GM12878 (cell line): ENCODE results near the gene ARIH2.

Experiments
- ATF3 ChIP-seq: IDR thresholded peaks from 2 replicates; pipeline ENCODE4 v1.6.1; 2011; ENCODE audit warnings: low read depth, mild to moderate bottlenecking, low read length, moderate library complexity, borderline replicate concordance; ENCODE audit errors: extremely low read depth
- EGR1 ChIP-seq, 2 experiments: IDR thresholded peaks; 1 replicate in 1 of 2; 2 replicates in 1 of 2; pipeline ENCODE4 v1.6.1; 2011 to 2012; ENCODE audit warnings: low read depth in 2 of 2, low read length in 2 of 2, borderline replicate concordance in 1 of 2, mild to moderate bottlenecking in 1 of 2, moderate library complexity in 1 of 2
- EP300 ChIP-seq, 2 experiments: fragments of 150-350 bp in 1 of 2; IDR thresholded peaks; 2 replicates each; pipeline ENCODE4 v1.6.1; 2011 to 2012; ENCODE audit warnings: low read depth in 2 of 2, low read length in 2 of 2, borderline replicate concordance in 1 of 2, improper control_type of control experiment in 1 of 2, inconsistent platforms in 1 of 2; ENCODE audit not compliant: control insufficient read depth in 1 of 2
- FOS ChIP-seq: IDR thresholded peaks from 3 replicates; pipeline ENCODE4 v1.6.1; 2011; ENCODE audit warnings: borderline replicate concordance; ENCODE audit not compliant: insufficient read length; ENCODE audit errors: extremely low read depth
- JUND ChIP-seq: IDR thresholded peaks from 2 replicates; pipeline ENCODE4 v1.6.1; 2012; ENCODE audit warnings: low read depth, mild to moderate bottlenecking, low read length, improper control_type of control experiment, moderate library complexity
- PAX8 ChIP-seq: fragments of 450-650 bp; IDR thresholded peaks from 2 replicates; pipeline ENCODE4 v1.6.1; 2017; ENCODE audit warnings: mild to moderate bottlenecking, moderate library complexity
- POLR2A ChIP-seq: IDR thresholded peaks from 2 replicates; pipeline ENCODE4 v1.6.1; 2011; ENCODE audit warnings: low read depth, mild to moderate bottlenecking, low read length
- RAD21 ChIP-seq: IDR thresholded peaks from 2 replicates; pipeline ENCODE4 v1.6.1; 2011; ENCODE audit warnings: mild to moderate bottlenecking, low read depth, low read length, moderate library complexity; ENCODE audit not compliant: insufficient read depth
- SREBF2 ChIP-seq: IDR thresholded peaks from 2 replicates; pipeline ENCODE4 v1.6.1; 2012; ENCODE audit warnings: mild to moderate bottlenecking, low read length
- TARDBP ChIP-seq: IDR thresholded peaks from 2 replicates; pipeline ENCODE4 v1.6.1; 2016; ENCODE audit warnings: borderline replicate concordance
- ZBTB4 ChIP-seq: fragments of 450-650 bp; formaldehyde crosslinking; IDR thresholded peaks from 2 replicates; pipeline ENCODE4 v1.4.0; 2022; ENCODE audit warnings: mild to moderate bottlenecking, moderate library complexity
- ZSCAN29 ChIP-seq: fragments of 450-650 bp; IDR thresholded peaks from 2 replicates; pipeline ENCODE4 v1.6.1; 2017; ENCODE audit warnings: mild to moderate bottlenecking, moderate library complexity
- TF ChIP-seq, protein P1 (sequence below), 3 experiments: IDR thresholded peaks in 2 of 3; conservative IDR thresholded peaks in 1 of 3; 2 replicates each; pipeline ENCODE4 v1.5.1; 2011; ENCODE audit warnings: low read depth in 3 of 3, low read length in 3 of 3, mild to moderate bottlenecking in 3 of 3, control low read depth in 2 of 3, moderate library complexity in 2 of 3, inconsistent platforms in 1 of 3, mixed read lengths in 1 of 3; ENCODE audit not compliant: control insufficient read depth in 2 of 3, insufficient read depth in 1 of 3; ENCODE audit errors: extremely low read depth in 1 of 3
- TF ChIP-seq, protein P2 (sequence below): IDR thresholded peaks from 2 replicates; pipeline ENCODE4 v1.6.1; 2011; ENCODE audit warnings: low read depth, low read length, improper control_type of control experiment, borderline replicate concordance

DNA sequence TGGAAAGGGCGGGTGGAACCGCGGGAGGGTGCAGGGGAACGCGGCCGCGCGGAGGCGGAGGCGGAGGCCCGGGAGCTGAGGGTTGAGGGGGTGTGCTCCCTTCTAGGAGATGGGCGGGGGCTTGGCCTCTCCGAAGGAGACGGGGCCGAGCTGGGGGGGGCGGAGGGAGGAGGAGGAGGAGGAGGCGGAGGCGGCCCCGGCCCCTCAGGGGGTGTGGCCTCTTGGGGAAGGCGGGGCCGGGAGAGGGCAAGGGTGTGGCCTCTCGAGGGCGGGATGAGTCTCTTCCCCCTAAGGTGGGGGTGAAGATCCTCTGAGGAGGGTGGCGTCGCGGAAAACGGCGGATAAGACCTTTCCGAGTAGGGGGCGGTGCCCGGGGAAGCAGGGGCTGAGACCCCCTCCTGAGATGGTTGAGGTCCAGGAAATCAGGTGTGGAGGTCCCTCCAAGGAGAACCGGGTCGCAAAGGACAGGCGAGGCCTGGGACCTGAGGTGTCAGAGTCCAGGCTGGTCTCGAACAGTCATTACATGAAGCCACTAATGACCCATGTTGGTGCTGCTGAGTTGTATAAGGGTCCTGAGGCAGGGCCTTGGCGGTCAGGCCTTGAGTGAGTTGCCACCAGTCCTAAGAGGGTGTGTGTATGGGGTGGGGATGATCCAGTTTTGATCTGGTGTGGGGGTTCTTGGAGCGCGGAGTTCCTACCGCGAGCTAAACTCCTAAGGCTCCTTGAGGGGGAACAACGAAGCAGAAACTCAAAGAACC is 89.3 kb downstream of the ARIH2 start:
- no peak for TF ChIP-seq POLR2A
- TF ChIP-seq, protein P1, sequence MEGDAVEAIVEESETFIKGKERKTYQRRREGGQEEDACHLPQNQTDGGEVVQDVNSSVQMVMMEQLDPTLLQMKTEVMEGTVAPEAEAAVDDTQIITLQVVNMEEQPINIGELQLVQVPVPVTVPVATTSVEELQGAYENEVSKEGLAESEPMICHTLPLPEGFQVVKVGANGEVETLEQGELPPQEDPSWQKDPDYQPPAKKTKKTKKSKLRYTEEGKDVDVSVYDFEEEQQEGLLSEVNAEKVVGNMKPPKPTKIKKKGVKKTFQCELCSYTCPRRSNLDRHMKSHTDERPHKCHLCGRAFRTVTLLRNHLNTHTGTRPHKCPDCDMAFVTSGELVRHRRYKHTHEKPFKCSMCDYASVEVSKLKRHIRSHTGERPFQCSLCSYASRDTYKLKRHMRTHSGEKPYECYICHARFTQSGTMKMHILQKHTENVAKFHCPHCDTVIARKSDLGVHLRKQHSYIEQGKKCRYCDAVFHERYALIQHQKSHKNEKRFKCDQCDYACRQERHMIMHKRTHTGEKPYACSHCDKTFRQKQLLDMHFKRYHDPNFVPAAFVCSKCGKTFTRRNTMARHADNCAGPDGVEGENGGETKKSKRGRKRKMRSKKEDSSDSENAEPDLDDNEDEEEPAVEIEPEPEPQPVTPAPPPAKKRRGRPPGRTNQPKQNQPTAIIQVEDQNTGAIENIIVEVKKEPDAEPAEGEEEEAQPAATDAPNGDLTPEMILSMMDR (IDR thresholded peaks at IDR 0.05 in 2 of 3, conservative IDR thresholded peaks at IDR 0.05 in 1 of 3; ENCODE audit: control insufficient read depth in 2 of 3, extremely low read depth in 1 of 3, insufficient read depth in 1 of 3, low read depth in 3 of 3, low read length in 3 of 3) = no peak; a peak in 1 of 6 replicates
- TF ChIP-seq EP300 (IDR thresholded peaks at IDR 0.05; ENCODE audit: borderline replicate concordance in 1 of 2, control insufficient read depth in 1 of 2, low read depth in 2 of 2, low read length in 2 of 2) = no peak
- TF ChIP-seq ATF3 = no peak
- no peak for TF ChIP-seq PAX8
- TF ChIP-seq EGR1 (IDR thresholded peaks at IDR 0.05; ENCODE audit: borderline replicate concordance in 1 of 2, low read depth in 2 of 2, low read length in 2 of 2) = peak in 1 of 2 experiments; percentile 77; a peak in 2 of 3 replicates
- TF ChIP-seq RAD21 = no peak
- TF ChIP-seq SREBF2 = no peak
- no peak for TF ChIP-seq JUND
- no peak for TF ChIP-seq ZBTB4 (CRISPR knock-in tag)
- TF ChIP-seq, protein P2, sequence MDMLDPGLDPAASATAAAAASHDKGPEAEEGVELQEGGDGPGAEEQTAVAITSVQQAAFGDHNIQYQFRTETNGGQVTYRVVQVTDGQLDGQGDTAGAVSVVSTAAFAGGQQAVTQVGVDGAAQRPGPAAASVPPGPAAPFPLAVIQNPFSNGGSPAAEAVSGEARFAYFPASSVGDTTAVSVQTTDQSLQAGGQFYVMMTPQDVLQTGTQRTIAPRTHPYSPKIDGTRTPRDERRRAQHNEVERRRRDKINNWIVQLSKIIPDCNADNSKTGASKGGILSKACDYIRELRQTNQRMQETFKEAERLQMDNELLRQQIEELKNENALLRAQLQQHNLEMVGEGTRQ = no peak
- no peak for TF ChIP-seq TARDBP
- TF ChIP-seq ZSCAN29 = no peak
- no peak for TF ChIP-seq FOS
